HTR-8/SVneo (cell line): Measurements from ENCODE around the gene KIAA1549.

ENCODE experiments used
- DNase-seq: peaks from one replicate; pipeline ENCODE4 v3.0.0; 2011; ENCODE audit warnings: low spot score, mixed read lengths; ENCODE audit not compliant: insufficient read length
- FAIRE-seq: peaks from 2 replicates; lab custom pipeline; 2011; peaks lifted over from hg19 to GRCh38; lab: Jason Lieb, UNC

KIAA1549 gene

GRCh38 chr7:138785587-138786437, 195.4 kb downstream of the KIAA1549 start:
- DNase-seq: peak; percentile 48
- peak; percentile 81 for FAIRE-seq

GRCh38 chr7:138784692-138785091, 196.5 kb downstream of the KIAA1549 start:
- DNase-seq (no peak), FAIRE-seq (no peak)
